ENCODE data around the gene PIK3CB.

DNA sequence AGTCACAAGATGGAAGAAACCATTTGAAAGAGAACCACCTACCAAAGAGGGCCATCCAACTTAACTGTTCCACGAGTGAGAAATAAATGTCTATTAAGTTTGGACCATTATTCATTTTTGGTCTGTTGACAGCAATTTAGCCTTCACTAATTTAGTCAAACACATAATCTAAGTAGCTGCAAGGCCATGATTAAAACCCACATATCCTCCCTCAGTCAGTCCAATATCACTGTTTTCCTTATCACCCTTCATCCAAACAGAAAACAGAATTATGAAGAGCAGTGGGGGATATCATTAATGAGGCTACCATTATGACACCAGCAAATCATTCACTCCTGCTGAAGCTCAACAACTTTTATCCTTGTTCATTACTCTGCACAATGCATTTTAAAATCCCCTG is 52.0 kb downstream of the PIK3CB start:
- TF ChIP-seq CTCF (IDR thresholded peaks at IDR 0.05) (no peak), POLR2A (IDR thresholded peaks at IDR 0.05) (no peak)
